ENCODE data around the gene HDAC5. TPM values are rescaled to one million over a fixed set of nuclear protein-coding genes. Genes with fewer than 3 reads are reported as not detected.
A peak's percentile ranks its signal among the peaks of the same experiment; 100 is the strongest.

The HDAC5 gene
- total RNA-seq, 1 experiment from 2014 or later = 298 TPM

- no peaks in the 10 kb centered on the region for H3K27me3 ChIP-seq (replicated peaks)
- H3K4me1 ChIP-seq (replicated peaks) = peaks cover 55% of the 10 kb centered on the region
- no peaks in the 10 kb centered on the region for H3K9me3 ChIP-seq (replicated peaks)
- peak overlapping the region; percentile 61 for H3K27ac ChIP-seq
- H3K4me3 ChIP-seq = no peak overlapping the region
- peaks cover 97% of the 10 kb centered on the region for H3K36me3 ChIP-seq
- DNase-seq (ENCODE audit: low read depth in 1 of 2, low spot score in 2 of 2) = peak in 1 of 2 experiments; percentile 58
These were observed 41.8 kb downstream of the HDAC5 start for GRCh38 chr17:44081681-44082080.

- H3K4me3 ChIP-seq = no peak overlapping the region
These were observed 43.3 kb downstream of the HDAC5 start for GRCh38 chr17:44079877-44080821.

GRCh38 chr17:44078412-44078811, 45.0 kb downstream of the HDAC5 start:
- Histone ChIP-seq H3K9me3 (replicated peaks) (no peaks in the 10 kb centered on the region), H3K27ac (no peak overlapping the region), H3K4me1 (replicated peaks) (peaks cover 75% of the 10 kb centered on the region), H3K36me3 (peaks cover 97% of the 10 kb centered on the region), H3K4me3 (no peak overlapping the region), H3K27me3 (replicated peaks) (no peaks in the 10 kb centered on the region)
- DNase-seq (ENCODE audit: low read depth in 1 of 2, low spot score in 2 of 2) = no peak

More at GRCh38 chr17:44079877-44080821, 43.3 kb downstream of the HDAC5 start:
- Histone ChIP-seq H3K4me1 (replicated peaks) (peaks cover 59% of the 10 kb centered on the region), H3K27ac (no peak overlapping the region), H3K9me3 (replicated peaks) (no peaks in the 10 kb centered on the region), H3K27me3 (replicated peaks) (no peaks in the 10 kb centered on the region), H3K36me3 (peaks cover 97% of the 10 kb centered on the region)
- no peak for DNase-seq (ENCODE audit: low read depth in 1 of 2, low spot score in 2 of 2)

GRCh38 chr17:44077595-44077909, 45.9 kb downstream of the HDAC5 start:
- no peak for DNase-seq (ENCODE audit: low read depth in 1 of 2, low spot score in 2 of 2)
- Histone ChIP-seq H3K4me1 (replicated peaks) (peaks cover 67% of the 10 kb centered on the region), H3K27me3 (replicated peaks) (no peaks in the 10 kb centered on the region), H3K9me3 (replicated peaks) (no peaks in the 10 kb centered on the region), H3K27ac (no peak overlapping the region), H3K36me3 (peaks cover 93% of the 10 kb centered on the region), H3K4me3 (no peak overlapping the region)

GRCh38 chr17:44076716-44077594, 46.5 kb downstream of the HDAC5 start:
- Histone ChIP-seq H3K9me3 (replicated peaks) (no peaks in the 10 kb centered on the region), H3K27ac (peak overlapping the region; percentile 2; the same call in 1 of the 2 replicates), H3K4me1 (replicated peaks) (peaks cover 63% of the 10 kb centered on the region), H3K36me3 (peaks cover 87% of the 10 kb centered on the region), H3K27me3 (replicated peaks) (no peaks in the 10 kb centered on the region), H3K4me3 (no peak overlapping the region)
- no peak for DNase-seq (ENCODE audit: low read depth in 1 of 2, low spot score in 2 of 2)

GRCh38 chr17:44075598-44076293, 47.7 kb downstream of the HDAC5 start:
- DNase-seq (ENCODE audit: low read depth in 1 of 2, low spot score in 2 of 2) = no peak
- Histone ChIP-seq H3K27me3 (replicated peaks) (no peaks in the 10 kb centered on the region), H3K27ac (no peak overlapping the region), H3K4me1 (replicated peaks) (peaks cover 67% of the 10 kb centered on the region), H3K36me3 (peaks cover 77% of the 10 kb centered on the region), H3K9me3 (replicated peaks) (no peaks in the 10 kb centered on the region), H3K4me3 (no peak overlapping the region)

GRCh38 chr17:44074911-44075285, 48.5 kb downstream of the HDAC5 start:
- no peak overlapping the region for H3K4me3 ChIP-seq
- no peaks in the 10 kb centered on the region for H3K9me3 ChIP-seq (replicated peaks)
- H3K27me3 ChIP-seq (replicated peaks) = no peaks in the 10 kb centered on the region
- H3K4me1 ChIP-seq (replicated peaks) = peaks cover 69% of the 10 kb centered on the region
- no peak overlapping the region for H3K27ac ChIP-seq
- no peak for DNase-seq (ENCODE audit: low read depth in 1 of 2, low spot score in 2 of 2)
- peaks cover 68% of the 10 kb centered on the region for H3K36me3 ChIP-seq

GRCh38 chr17:44074231-44074910, 49.1 kb downstream of the HDAC5 start:
- H3K27me3 ChIP-seq (replicated peaks) = no peaks in the 10 kb centered on the region
- peaks cover 64% of the 10 kb centered on the region for H3K36me3 ChIP-seq
- no peaks in the 10 kb centered on the region for H3K9me3 ChIP-seq (replicated peaks)
- H3K4me3 ChIP-seq = no peak overlapping the region
- H3K4me1 ChIP-seq (replicated peaks) = peaks cover 70% of the 10 kb centered on the region
- no peak overlapping the region for H3K27ac ChIP-seq
- peak; percentile 72 to 78 for DNase-seq (ENCODE audit: low read depth in 1 of 2, low spot score in 2 of 2)

GRCh38 chr17:44071772-44072171, 51.7 kb downstream of the HDAC5 start:
- Histone ChIP-seq H3K9me3 (replicated peaks) (no peaks in the 10 kb centered on the region), H3K27me3 (replicated peaks) (no peaks in the 10 kb centered on the region), H3K27ac (peak overlapping the region; percentile 82), H3K4me1 (replicated peaks) (peaks cover 58% of the 10 kb centered on the region), H3K36me3 (peaks cover 38% of the 10 kb centered on the region), H3K4me3 (peak overlapping the region; percentile 59)
- no peak for DNase-seq (ENCODE audit: low read depth in 1 of 2, low spot score in 2 of 2)

- Histone ChIP-seq H3K27ac (peak overlapping the region; percentile 82), H3K4me1 (replicated peaks) (peaks cover 53% of the 10 kb centered on the region), H3K4me3 (peak overlapping the region; percentile 59), H3K27me3 (replicated peaks) (no peaks in the 10 kb centered on the region), H3K36me3 (peaks cover 35% of the 10 kb centered on the region), H3K9me3 (replicated peaks) (no peaks in the 10 kb centered on the region)
- no peak for DNase-seq (ENCODE audit: low read depth in 1 of 2, low spot score in 2 of 2)
These were observed 52.3 kb downstream of the HDAC5 start for GRCh38 chr17:44071198-44071520.

- no peaks in the 10 kb centered on the region for H3K27me3 ChIP-seq (replicated peaks)
- peak within 1 kb of the TSS; percentile 82 for H3K27ac ChIP-seq
- H3K36me3 ChIP-seq = peaks cover 30% of the 10 kb centered on the region
- peak within 1 kb of the TSS; percentile 59 for H3K4me3 ChIP-seq
- H3K4me1 ChIP-seq (replicated peaks) = peaks cover 51% of the 10 kb centered on the region
- DNase-seq (ENCODE audit: low read depth in 1 of 2, low spot score in 2 of 2) = peak; percentile 95 to 99
- no peaks in the 10 kb centered on the region for H3K9me3 ChIP-seq (replicated peaks)
These were observed 52.8 kb downstream of the HDAC5 start, which contains the start of gene G6PC3 for GRCh38 chr17:44070455-44071197. Gene G6PC3 (plus strand): TSS chr17:44070735. CDS start chr17:44070966, 231 bp downstream.

- DNase-seq (ENCODE audit: low read depth in 1 of 2, low spot score in 2 of 2) = no peak
- H3K4me3 ChIP-seq = peak overlapping the region; percentile 59
- H3K9me3 ChIP-seq (replicated peaks) = no peaks in the 10 kb centered on the region
- peak overlapping the region; percentile 39; the same call in 1 of the 2 replicates for H3K27ac ChIP-seq
- H3K4me1 ChIP-seq (replicated peaks) = peaks cover 48% of the 10 kb centered on the region
- no peaks in the 10 kb centered on the region for H3K27me3 ChIP-seq (replicated peaks)
- peaks cover 24% of the 10 kb centered on the region for H3K36me3 ChIP-seq
These were observed 53.4 kb downstream of the HDAC5 start for GRCh38 chr17:44069974-44070454.
